H9 (cell line): ENCODE data around the gene FRAS1. TPM values are rescaled to one million over a fixed set of nuclear protein-coding genes. Genes with fewer than 3 reads are reported as not detected.

ENCODE experiments used
- DNase-seq: peaks from one replicate; pipeline ENCODE4 v3.0.0-alpha.2; 2017
- H2AFZ ChIP-seq: one replicate; pipeline ENCODE4 v1.6.1; 2013; ENCODE audit warnings: mild to moderate bottlenecking, low read length, control low read depth, moderate library complexity
- H2AK5ac ChIP-seq: 2 replicates; pipeline ENCODE4 v1.6.1; 2013; ENCODE audit warnings: low read length, control low read depth, mixed read lengths; ENCODE audit not compliant: insufficient read length
- H2BK120ac ChIP-seq: one replicate; pipeline ENCODE4 v1.6.1; 2013; ENCODE audit warnings: low read depth, mild to moderate bottlenecking, low read length, control low read depth, inconsistent platforms; ENCODE audit not compliant: poor library complexity, severe bottlenecking
- H2BK12ac ChIP-seq: 2 replicates; pipeline ENCODE4 v1.6.1; 2013; ENCODE audit warnings: low read length, control low read depth, mixed read lengths, low read depth; ENCODE audit not compliant: insufficient read length
- H2BK15ac ChIP-seq: 2 replicates; pipeline ENCODE4 v1.6.1; 2013; ENCODE audit warnings: low read depth, low read length, control low read depth
- H2BK20ac ChIP-seq: one replicate; pipeline ENCODE4 v1.6.1; 2013; ENCODE audit warnings: low read depth, mild to moderate bottlenecking, low read length, control low read depth, inconsistent platforms; ENCODE audit not compliant: poor library complexity, severe bottlenecking
- H2BK5ac ChIP-seq: 2 replicates; pipeline ENCODE4 v1.6.1; 2013; ENCODE audit warnings: low read length, control low read depth, mixed read lengths; ENCODE audit not compliant: insufficient read length
- H3K14ac ChIP-seq: 2 replicates; pipeline ENCODE4 v1.6.1; 2013; ENCODE audit warnings: low read length, control low read depth; ENCODE audit not compliant: insufficient read depth
- H3K18ac ChIP-seq: 2 replicates; pipeline ENCODE4 v1.6.1; 2013; ENCODE audit warnings: low read depth, mild to moderate bottlenecking, mixed read lengths, low read length, control low read depth; ENCODE audit not compliant: insufficient read length
- H3K23ac ChIP-seq: 2 replicates; pipeline ENCODE4 v1.6.1; 2013; ENCODE audit warnings: low read length, control low read depth, mixed read lengths, low read depth; ENCODE audit not compliant: insufficient read length
- H3K23me2 ChIP-seq: 2 replicates; pipeline ENCODE4 v1.6.1; 2013; ENCODE audit warnings: low read depth, mild to moderate bottlenecking, mixed read lengths, low read length, control low read depth; ENCODE audit not compliant: insufficient read length, poor library complexity, severe bottlenecking
- H3K27ac ChIP-seq: 2 replicates; pipeline ENCODE4 v1.5.1; 2013; ENCODE audit warnings: low read length, control low read depth, mixed read lengths, low read depth; ENCODE audit not compliant: insufficient read length
- H3K27me3 ChIP-seq: 2 replicates; pipeline ENCODE4 v1.6.1; 2013; ENCODE audit warnings: low read length, control low read depth, inconsistent platforms; ENCODE audit not compliant: insufficient read depth
- H3K4ac ChIP-seq: 2 replicates; pipeline ENCODE4 v1.6.1; 2013; ENCODE audit warnings: low read depth, mild to moderate bottlenecking, control low read depth, inconsistent platforms, low read length, moderate library complexity
- H3K4me1 ChIP-seq: 2 replicates; pipeline ENCODE4 v1.6.1; 2013; ENCODE audit warnings: low read length, control low read depth, inconsistent platforms; ENCODE audit not compliant: insufficient read depth
- H3K4me2 ChIP-seq: 2 replicates; pipeline ENCODE4 v1.6.1; 2013; ENCODE audit warnings: low read length, control low read depth, mixed read lengths; ENCODE audit not compliant: insufficient read length, insufficient read depth
- H3K56ac ChIP-seq: 2 replicates; pipeline ENCODE4 v1.6.1; 2013; ENCODE audit warnings: low read depth, mild to moderate bottlenecking, mixed read lengths, low read length, control low read depth; ENCODE audit not compliant: insufficient read length
- H3K79me1 ChIP-seq: 2 replicates; pipeline ENCODE4 v1.6.1; 2013; ENCODE audit warnings: low read depth, mild to moderate bottlenecking, moderate library complexity, low read length, control low read depth, inconsistent platforms; ENCODE audit not compliant: insufficient read depth, poor library complexity, severe bottlenecking
- H3K79me2 ChIP-seq: 2 replicates; pipeline ENCODE4 v1.6.1; 2013; ENCODE audit warnings: low read length, control low read depth, inconsistent platforms; ENCODE audit not compliant: insufficient read depth
- H3K9ac ChIP-seq: 2 replicates; pipeline ENCODE4 v1.6.1; 2013; ENCODE audit warnings: low read length, control low read depth, mixed read lengths; ENCODE audit not compliant: insufficient read length; ENCODE audit errors: extremely low read depth
- H3K9me3 ChIP-seq: one replicate; pipeline ENCODE4 v1.6.1; 2013; ENCODE audit warnings: low read depth, low read length, inconsistent platforms; ENCODE audit not compliant: control insufficient read depth
- H3T11ph ChIP-seq: one replicate; pipeline ENCODE4 v1.6.1; 2013; ENCODE audit warnings: mild to moderate bottlenecking, low read length, control low read depth, inconsistent platforms
- H4K20me1 ChIP-seq: one replicate; pipeline ENCODE4 v1.6.1; 2013; ENCODE audit not compliant: control insufficient read depth, insufficient read length, insufficient read depth
- H4K5ac ChIP-seq: 2 replicates; pipeline ENCODE4 v1.6.1; 2013; ENCODE audit warnings: low read depth, mild to moderate bottlenecking, mixed read lengths, low read length, control low read depth; ENCODE audit not compliant: insufficient read length
- H4K8ac ChIP-seq: replicated peaks from 2 replicates; pipeline ENCODE4 v1.6.1; 2013; ENCODE audit warnings: low read length, control low read depth, mixed read lengths, low read depth; ENCODE audit not compliant: insufficient read length
- H4K91ac ChIP-seq: 2 replicates; pipeline ENCODE4 v1.6.1; 2013; ENCODE audit warnings: low read depth, mild to moderate bottlenecking, moderate library complexity, mixed read lengths, low read length, control low read depth; ENCODE audit not compliant: insufficient read length
- H3K27ac Mint-ChIP-seq, 3 experiments: 2 replicates in 2 of 3; 3 replicates in 1 of 3; pipeline ENCODE4 v1.8.0; 2020 to 2021; ENCODE audit warnings: mixed read lengths in 3 of 3, mild to moderate bottlenecking in 1 of 3, moderate library complexity in 1 of 3
- H3K27me3 Mint-ChIP-seq: 2 replicates; pipeline ENCODE4 v1.8.0; 2021; ENCODE audit warnings: low read depth, mild to moderate bottlenecking, moderate library complexity, mixed read lengths
- H3K36me3 Mint-ChIP-seq, 3 experiments: 2 replicates in 2 of 3; 3 replicates in 1 of 3; pipeline ENCODE4 v1.8.0; 2020 to 2021; ENCODE audit warnings: low read depth in 3 of 3, mixed read lengths in 3 of 3; ENCODE audit not compliant: insufficient read depth in 1 of 3
- H3K4me1 Mint-ChIP-seq, 2 experiments: 2 replicates each; pipeline ENCODE4 v1.8.0; 2020; ENCODE audit warnings: mixed read lengths in 2 of 2
- H3K4me3 Mint-ChIP-seq, 2 experiments: 2 replicates in 1 of 2; 3 replicates in 1 of 2; pipeline ENCODE4 v1.8.0; 2020 to 2021; ENCODE audit warnings: mild to moderate bottlenecking in 2 of 2, mixed read lengths in 2 of 2, moderate library complexity in 1 of 2
- H3K9me3 Mint-ChIP-seq, 2 experiments: 2 replicates in 1 of 2; 3 replicates in 1 of 2; pipeline ENCODE4 v1.8.0; 2020; ENCODE audit warnings: mild to moderate bottlenecking in 2 of 2, mixed read lengths in 2 of 2, moderate library complexity in 1 of 2
- WGBS: extraction: QIAGEN DNeasy Blood & Tissue Kit; methylation state at CpG from one replicate; pipeline ENCODE4 v1.1.7; 2013; ENCODE audit warnings: missing lambda C conversion rate, low lambda C conversion rate, mixed read lengths; ENCODE audit not compliant: insufficient read length; ENCODE audit errors: extremely low coverage; 5-methylcytosine and 5-hydroxymethylcytosine counted together
- total RNA-seq: library from RNA; stranded (reverse); gene quantifications from 2 replicates; pipeline ENCODE4 v1.2.1, GENCODE V29; 2021
- TF ChIP-seq, protein P1 (sequence below): fragments of 200-600 bp; sonication (generic); conservative IDR thresholded peaks from 3 replicates; pipeline ENCODE4 v1.8.0; 2021; ENCODE audit warnings: antibody characterized with exemption, mild to moderate bottlenecking

Gene FRAS1
- total RNA-seq, 1 experiment from 2014 or later = 58.5 TPM

DNA sequence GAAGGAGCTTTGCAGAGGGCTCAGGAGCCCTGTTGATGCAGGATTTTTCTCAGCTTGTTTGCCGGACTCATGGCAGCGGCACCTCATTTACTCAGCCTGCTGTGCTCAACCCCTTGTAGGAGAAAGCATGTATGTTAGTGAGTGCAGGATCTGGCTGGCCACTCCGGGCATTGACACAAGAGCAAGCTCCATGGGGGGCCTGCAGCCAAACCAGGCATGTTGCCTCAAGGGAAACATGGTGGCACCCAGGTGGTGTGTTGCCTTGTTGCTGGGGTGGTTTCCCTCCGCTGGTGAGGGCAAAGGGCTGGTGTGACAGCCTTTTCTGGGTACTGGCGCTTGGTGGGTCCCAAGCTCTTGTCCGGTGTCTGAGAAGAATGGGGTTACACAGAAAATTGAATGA lies 305.2 kb downstream of the FRAS1 start:
- no peak overlapping the region for H2BK120ac ChIP-seq
- no peaks in the 10 kb centered on the region for H3K79me1 ChIP-seq
- H3K4me3 Mint-ChIP-seq = no peak overlapping the region
- H3K14ac ChIP-seq = no peak overlapping the region
- H2AK5ac ChIP-seq = no peak overlapping the region
- no peak overlapping the region for H3K18ac ChIP-seq
- no CpG with 5 or more reads among the region's 6 CpGs for WGBS
- H3K36me3 Mint-ChIP-seq = peaks cover 19 to 38% (median 27%) of the 10 kb centered on the region in 3 experiments; a peak in 6 of 7 replicates
- H3K9ac ChIP-seq = no peak overlapping the region
- TF ChIP-seq, protein P1, sequence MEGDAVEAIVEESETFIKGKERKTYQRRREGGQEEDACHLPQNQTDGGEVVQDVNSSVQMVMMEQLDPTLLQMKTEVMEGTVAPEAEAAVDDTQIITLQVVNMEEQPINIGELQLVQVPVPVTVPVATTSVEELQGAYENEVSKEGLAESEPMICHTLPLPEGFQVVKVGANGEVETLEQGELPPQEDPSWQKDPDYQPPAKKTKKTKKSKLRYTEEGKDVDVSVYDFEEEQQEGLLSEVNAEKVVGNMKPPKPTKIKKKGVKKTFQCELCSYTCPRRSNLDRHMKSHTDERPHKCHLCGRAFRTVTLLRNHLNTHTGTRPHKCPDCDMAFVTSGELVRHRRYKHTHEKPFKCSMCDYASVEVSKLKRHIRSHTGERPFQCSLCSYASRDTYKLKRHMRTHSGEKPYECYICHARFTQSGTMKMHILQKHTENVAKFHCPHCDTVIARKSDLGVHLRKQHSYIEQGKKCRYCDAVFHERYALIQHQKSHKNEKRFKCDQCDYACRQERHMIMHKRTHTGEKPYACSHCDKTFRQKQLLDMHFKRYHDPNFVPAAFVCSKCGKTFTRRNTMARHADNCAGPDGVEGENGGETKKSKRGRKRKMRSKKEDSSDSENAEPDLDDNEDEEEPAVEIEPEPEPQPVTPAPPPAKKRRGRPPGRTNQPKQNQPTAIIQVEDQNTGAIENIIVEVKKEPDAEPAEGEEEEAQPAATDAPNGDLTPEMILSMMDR = no peak
- H3K27ac ChIP-seq = no peak overlapping the region
- H3T11ph ChIP-seq = no peak overlapping the region
- H4K5ac ChIP-seq = no peak overlapping the region
- H3K9me3 Mint-ChIP-seq = no peaks in the 10 kb centered on the region
- H4K8ac ChIP-seq = no peak overlapping the region
- no peak overlapping the region for H2BK15ac ChIP-seq
- H3K27ac Mint-ChIP-seq = peak overlapping the region in 2 of 3 experiments; percentile 10 to 27; a peak in 2 of 7 replicates
- H3K9me3 ChIP-seq = no peaks in the 10 kb centered on the region
- no peak overlapping the region for H2BK12ac ChIP-seq
- H3K79me2 ChIP-seq = no peaks in the 10 kb centered on the region
- no peak overlapping the region for H3K56ac ChIP-seq
- H2BK5ac ChIP-seq = no peak overlapping the region
- peaks cover 17% of the 10 kb centered on the region for H3K4me1 ChIP-seq
- peak; percentile 46 for DNase-seq
- no peak overlapping the region for H3K4ac ChIP-seq
- no peak overlapping the region for H3K23ac ChIP-seq
- H2BK20ac ChIP-seq = no peak overlapping the region
- H4K20me1 ChIP-seq = no peaks in the 10 kb centered on the region
- no peaks in the 10 kb centered on the region for H3K23me2 ChIP-seq
- no peak overlapping the region for H2AFZ ChIP-seq
- H3K27me3 Mint-ChIP-seq = no peaks in the 10 kb centered on the region
- H3K4me2 ChIP-seq = no peak overlapping the region
- H3K27me3 ChIP-seq = no peaks in the 10 kb centered on the region
- no peak overlapping the region for H4K91ac ChIP-seq
- H3K4me1 Mint-ChIP-seq = peaks cover 44 to 51% of the 10 kb centered on the region in 2 experiments
